LNCaP clone FGC (cell line): ENCODE data around the gene CFAP54.
"Not testable (repeated sequence)": the region's sequence is repeated elsewhere in the genome, so short reads cannot be mapped to it uniquely, and the experiment has no call there.

Source experiments
- DNase-seq: peaks from one replicate; pipeline ENCODE4 v3.0.0-alpha.2; 2011; ENCODE audit warnings: low read depth
- H3K4me3 ChIP-seq: 2 replicates; pipeline ENCODE4 v1.5.1; 2011; ENCODE audit warnings: mild to moderate bottlenecking, low read depth, low read length, control low read depth
- TF ChIP-seq, protein P1 (sequence below): IDR thresholded peaks from 2 replicates; pipeline ENCODE4 v1.5.1; 2012; ENCODE audit warnings: mild to moderate bottlenecking; ENCODE audit not compliant: control insufficient read depth, insufficient read depth; ENCODE audit errors: extremely low read depth

The CFAP54 gene

DNA sequence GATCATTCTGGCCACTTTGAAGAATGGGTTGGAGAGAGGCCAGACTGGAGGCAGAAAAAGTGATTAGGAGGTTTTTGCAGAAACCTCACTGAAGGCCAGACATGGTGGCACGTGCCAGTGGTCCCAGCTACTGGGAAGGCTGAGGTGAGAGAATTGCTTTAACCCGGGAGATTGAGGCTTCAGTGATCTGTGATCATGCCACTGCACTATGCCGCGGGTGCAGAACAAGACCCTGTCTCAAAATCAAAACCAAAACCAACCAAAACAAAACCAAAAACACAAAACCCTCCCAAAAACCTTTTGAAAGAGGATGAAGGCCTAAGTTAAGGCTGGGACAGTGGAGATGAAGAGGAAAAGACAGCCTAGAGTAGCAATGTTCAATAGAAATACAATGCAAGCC is 15.2 kb upstream of the CFAP54 start:
- H3K4me3 ChIP-seq, result no peak overlapping the region
- no peak for DNase-seq
- TF ChIP-seq, protein P1, sequence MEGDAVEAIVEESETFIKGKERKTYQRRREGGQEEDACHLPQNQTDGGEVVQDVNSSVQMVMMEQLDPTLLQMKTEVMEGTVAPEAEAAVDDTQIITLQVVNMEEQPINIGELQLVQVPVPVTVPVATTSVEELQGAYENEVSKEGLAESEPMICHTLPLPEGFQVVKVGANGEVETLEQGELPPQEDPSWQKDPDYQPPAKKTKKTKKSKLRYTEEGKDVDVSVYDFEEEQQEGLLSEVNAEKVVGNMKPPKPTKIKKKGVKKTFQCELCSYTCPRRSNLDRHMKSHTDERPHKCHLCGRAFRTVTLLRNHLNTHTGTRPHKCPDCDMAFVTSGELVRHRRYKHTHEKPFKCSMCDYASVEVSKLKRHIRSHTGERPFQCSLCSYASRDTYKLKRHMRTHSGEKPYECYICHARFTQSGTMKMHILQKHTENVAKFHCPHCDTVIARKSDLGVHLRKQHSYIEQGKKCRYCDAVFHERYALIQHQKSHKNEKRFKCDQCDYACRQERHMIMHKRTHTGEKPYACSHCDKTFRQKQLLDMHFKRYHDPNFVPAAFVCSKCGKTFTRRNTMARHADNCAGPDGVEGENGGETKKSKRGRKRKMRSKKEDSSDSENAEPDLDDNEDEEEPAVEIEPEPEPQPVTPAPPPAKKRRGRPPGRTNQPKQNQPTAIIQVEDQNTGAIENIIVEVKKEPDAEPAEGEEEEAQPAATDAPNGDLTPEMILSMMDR, result no peak

- no peak for DNase-seq
- TF ChIP-seq, protein P1, result no peak
- H3K4me3 ChIP-seq, result no peak overlapping the region
These were observed 11.4 kb upstream of the CFAP54 start for GRCh38 chr12:96478011-96478410.

DNA sequence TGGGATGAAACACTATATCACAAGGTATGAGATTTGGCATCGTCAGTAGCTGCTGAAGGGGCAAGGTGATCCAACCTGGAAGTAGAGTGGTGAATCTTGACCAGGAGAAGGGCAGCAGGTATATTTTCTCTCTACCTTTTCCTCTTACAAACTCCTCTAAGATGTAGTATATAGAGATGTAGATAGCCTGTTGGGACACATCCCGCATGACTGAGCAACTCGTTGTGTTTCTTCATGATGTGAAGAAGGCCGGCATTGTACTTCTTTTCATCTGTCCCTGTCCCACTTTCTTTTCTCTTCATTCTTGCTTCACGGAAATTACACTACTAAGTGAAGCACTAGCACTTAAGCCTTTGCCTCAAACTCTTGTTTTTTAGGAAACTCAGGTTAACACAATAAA is 7.3 kb upstream of the CFAP54 start:
- no peak overlapping the region for H3K4me3 ChIP-seq
- TF ChIP-seq, protein P1, result no peak
- DNase-seq, result no peak

DNA sequence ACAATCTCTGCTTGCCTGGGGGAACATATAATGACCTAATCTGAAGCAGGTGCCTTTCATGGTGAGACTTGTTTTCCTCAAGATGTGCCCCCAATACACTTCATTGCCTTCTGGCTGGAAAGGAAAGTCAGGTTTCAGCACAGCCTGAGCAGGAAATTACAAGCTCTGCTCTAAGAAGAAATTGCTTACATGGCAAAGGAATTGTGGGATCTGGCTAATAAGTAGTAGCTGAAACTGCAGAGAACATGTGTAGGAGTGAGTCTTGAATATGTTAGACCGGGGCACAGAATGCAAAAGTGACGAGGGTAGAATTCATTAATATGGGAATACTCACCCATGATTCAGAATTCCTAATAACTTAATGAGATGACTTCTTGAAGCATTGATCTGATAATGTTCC is 6.3 kb upstream of the CFAP54 start:
- no peak overlapping the region for H3K4me3 ChIP-seq
- TF ChIP-seq, protein P1, result no peak
- DNase-seq, result no peak

DNA sequence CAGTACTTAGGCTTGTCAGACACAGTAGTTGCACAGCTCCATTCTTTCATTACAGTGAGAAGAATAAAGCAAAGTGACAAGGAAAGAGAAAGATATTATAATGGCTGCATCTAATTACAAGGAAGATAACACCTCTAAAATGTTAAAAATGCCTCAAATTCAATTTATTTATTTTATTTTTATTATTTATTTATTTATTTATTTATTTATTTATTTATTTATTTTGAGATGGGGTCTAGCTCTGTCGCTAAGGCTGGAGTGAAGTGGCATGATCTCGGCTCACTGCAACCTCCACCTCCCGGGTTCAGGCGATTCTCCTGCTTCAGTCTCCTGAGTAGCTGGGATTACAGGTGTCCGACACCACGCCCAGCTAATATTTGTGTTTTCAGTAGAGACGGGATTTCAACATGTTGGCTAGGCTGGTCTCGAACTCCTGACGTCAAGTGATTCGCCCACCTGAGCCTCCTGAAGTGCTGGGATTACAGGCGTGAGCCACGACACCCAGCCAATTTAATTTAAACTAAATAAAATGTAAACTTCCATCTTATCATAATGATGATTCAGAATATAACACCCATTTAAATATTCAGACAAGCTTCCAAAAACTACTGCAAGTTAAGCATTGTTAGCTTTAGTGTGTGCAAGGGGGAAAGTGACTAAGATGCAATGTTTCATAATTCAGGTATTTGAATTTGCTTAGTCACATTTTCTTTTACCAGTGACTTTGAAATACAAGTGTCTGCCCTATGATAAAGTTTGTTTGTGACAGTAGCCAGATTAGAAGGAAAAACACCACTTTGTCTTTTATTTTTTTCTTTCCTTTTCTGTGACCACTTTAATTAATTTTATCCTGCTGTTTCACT is 2.4 kb upstream of the CFAP54 start:
- H3K4me3 ChIP-seq, result no peak overlapping the region
- TF ChIP-seq, protein P1, result no peak
- no peak for DNase-seq

GRCh38 chr12:96487634-96488033 is 1.7 kb upstream of the CFAP54 start:
- no peak overlapping the region for H3K4me3 ChIP-seq
- no peak for DNase-seq
- TF ChIP-seq, protein P1, result no peak

GRCh38 chr12:96493106-96493505 is 3.7 kb downstream of the CFAP54 start:
- TF ChIP-seq, protein P1, result no peak
- DNase-seq, result no peak
- no peak overlapping the region for H3K4me3 ChIP-seq

DNA sequence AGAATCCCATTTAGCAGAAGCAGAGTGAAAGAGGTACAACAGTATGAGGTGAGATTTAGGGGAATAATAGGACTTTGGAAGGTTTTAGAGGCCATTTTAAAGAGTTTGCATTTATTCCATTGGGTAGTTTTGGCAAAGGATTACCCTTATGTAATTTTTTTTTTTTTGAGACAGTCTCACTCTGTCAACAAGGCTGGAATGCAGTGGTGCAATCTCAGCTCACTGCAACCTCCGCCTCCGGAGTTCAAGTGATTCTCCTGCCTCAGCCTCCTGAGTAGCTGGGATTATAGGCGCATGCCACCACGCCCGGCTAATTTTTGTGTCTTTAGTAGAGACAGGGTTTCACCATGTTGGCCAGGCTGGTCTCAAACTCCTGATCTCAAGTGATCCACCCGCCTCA is 4.8 kb downstream of the CFAP54 start:
- H3K4me3 ChIP-seq, DNase-seq: not testable (repeated sequence)
